HG03571 (cell line): ENCODE measurements around the gene PAPPA.
A peak's percentile ranks its signal among the peaks of the same experiment; 100 is the strongest.

ENCODE experiments used
- ATAC-seq: cut with Tn5 transposase; IDR thresholded peaks from one replicate; pipeline ENCODE4 v1.9.1; 2021; ENCODE audit not compliant: unreplicated experiment

PAPPA gene

DNA sequence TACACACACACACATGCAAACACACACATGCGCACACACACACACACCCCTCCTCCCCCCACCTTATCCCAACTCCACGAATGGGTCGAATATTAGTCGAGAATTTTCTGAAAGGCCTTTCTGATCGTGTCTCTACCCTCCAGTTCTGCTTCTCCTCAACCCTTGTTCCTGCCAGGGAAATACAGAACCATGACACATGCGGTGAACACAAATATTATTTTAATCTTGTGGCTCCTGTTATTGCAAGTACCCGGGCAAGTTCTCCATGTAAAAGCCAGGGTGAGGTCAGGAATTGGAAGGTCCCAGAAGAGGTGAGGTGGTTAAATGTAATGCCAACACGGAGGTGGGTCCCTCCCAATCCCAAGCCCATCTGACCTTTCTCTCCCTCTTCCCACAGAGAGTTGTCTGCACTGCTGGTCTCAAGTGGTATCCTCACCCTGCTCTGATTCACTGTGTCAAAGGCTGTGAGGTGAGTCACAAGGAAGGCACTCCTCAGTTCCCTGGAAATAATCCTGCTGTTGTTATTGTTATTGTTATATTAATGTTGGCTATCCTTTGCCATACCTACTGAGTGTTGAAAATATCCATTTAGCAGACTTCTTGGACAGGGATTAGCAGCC is 223.7 kb downstream of the PAPPA start:
- no peak for ATAC-seq

DNA sequence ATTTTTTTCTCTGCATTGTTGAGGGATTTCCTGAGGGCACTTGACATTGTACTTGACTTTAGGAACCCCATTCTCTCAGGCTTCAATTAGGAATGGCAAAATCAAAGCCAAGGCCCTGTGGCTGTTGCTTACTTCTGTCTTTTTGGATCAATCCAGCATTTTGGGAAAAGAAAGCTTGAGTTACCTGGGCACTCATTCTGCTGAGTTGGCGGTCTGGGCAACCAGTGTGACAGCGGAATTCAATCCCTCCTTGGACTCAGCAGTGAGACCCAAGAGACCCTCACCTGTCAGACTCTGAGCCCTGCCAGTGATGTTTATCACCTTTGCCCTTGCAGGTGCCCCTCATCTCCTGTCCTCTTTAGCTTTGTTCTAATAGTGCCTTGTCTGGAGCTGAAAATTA is 225.3 kb downstream of the PAPPA start:
- no peak for ATAC-seq

DNA sequence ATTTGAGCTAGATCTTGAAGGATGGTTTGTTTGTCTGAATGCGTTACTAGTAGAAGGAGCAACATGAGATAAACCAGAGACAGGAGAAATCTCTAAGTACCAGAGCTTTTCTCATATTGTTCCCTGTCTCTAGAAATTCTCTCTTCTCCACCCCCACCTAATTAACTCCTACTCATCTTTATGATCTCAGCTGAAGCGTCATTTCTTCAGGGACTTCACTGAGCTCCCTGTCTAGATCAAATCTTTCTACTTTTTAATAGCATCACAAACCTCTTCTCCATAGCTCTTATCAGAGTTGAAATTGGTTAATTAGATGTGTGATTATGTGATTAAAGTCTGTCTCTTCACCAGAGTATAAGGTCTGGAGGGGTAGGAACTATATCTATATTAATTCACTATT is 226.2 kb downstream of the PAPPA start:
- no peak for ATAC-seq

DNA sequence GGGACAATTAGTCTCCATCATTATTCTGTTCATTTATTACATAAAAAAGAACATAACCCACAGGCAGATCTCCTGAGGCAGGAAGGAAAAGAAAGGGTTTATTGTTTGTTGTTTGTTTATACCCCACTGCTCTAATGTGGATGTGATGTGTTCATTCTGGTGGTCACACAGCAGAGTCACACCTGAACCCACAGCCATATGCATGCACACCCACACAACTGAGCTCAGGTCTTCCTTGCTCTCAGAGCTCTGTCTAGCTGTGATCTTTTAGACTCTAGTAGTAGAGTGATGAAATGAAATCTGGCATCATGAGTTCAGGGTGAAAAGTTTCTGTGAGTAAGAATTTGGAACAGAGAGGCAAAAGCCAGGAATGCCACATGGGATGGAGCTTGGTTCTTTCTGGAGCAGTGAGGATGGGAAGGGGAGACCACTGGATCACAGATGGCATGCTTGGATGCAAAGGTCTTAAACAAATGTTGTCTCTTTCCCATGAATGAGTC is 227.0 kb downstream of the PAPPA start:
- no peak for ATAC-seq

DNA sequence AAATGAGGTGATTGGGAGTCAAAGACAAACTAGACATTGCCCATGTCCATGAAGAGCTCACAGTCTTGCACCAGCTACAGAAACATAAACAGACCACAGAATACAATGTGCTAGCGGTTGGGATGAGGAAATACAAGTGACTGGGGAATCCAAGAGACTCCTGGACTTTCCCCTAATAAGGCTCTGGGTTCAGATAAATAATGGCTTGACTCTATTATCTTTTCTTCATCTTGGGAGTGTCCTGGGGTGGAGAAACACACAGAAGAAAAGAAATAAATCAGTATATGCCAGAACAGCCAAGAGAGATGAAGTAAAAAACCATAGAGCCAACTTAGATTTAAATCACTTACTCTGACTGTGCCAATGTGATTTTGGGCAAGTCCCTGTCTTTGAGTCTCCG is 227.8 kb downstream of the PAPPA start:
- ATAC-seq, result no peak

DNA sequence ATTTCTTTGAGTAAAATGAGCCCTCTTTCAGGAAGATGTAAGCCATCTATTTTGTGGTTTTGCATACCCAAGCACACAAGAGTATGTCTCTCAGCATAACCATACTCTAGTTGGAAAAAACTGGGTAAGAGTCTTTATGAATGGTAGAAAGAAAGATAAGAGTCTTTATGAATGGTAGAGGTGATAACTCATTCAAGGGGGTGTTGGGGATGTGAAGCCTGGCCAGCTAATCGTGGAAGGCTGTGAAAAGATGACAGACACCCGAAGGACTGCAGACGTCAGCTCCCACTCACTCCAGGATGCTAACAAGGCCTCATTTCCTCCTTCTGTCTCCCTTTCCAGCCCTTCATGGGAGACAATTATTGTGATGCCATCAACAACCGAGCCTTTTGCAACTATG is 228.5 kb downstream of the PAPPA start:
- ATAC-seq, result no peak

DNA sequence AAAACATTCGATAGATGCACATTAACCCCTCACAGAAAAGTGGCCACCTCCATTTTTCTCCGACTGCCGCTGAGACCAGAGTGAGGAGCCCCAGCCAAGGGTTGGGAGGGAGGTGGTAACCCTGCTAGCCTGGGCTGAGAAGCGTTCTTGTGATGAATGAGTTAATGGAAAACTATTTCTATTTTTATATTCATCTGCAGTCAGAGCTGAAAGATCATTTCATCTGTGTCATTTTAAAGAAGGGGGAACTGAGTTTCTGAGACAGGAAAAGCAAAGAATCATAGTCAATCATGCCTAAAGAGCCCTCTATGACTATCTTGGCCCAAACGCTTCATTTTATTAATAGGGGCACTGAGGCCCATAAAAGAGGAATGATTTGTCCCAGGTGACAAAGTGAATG is 229.5 kb downstream of the PAPPA start:
- ATAC-seq, result no peak

DNA sequence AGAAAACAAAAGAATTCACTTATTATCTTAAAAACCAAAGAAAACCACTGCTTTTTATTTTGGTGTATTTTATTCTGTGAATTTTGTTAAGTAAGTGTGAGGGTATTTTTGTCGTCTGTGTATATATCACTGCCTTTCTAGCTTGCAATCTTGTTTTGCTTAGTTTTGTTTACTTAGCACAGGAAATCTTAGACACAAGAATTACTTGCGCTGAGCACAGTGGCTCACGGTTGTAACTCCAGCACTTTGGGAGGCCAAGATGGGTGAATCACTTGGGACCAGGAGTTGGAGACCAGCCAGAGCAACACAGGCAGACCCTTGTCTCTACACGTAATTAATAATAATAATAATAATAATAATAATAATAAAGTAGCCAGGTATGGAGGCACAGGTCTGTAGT is 230.3 kb downstream of the PAPPA start:
- no peak for ATAC-seq

DNA sequence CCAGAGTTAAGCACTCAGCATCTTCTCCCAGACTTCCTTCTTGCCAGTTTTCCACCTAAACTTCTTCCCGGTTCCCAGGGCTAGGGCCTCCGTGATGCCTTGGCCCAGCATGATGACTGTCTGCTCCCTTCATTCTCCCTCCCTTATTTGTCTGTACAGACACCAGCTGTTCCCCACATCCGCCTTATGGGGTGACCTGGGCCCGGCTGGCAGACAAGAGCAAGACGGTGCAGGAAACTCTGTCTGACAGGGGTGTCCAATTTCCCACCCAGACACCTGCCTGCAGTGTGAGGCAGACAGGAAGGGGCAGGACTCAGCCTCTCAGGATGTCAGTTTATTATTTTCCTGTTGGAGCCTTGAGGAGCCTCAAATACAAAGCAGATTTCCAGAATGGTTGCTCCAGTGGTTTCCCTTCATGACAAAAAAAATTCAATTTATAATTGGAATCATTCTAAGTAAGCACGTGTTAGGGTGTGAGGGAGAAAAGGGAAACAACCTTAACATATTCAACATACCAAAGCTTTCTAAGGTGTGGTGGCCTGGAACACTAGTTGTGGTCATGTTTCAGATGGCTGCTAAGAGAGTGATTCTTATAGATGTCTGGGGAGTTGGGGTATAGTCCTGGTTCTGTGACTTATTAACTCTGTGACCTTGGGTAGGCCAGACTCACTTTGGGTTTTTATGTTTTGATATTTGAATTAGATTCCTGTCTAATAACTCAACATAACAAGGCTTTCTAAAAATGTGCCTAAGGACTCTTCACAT is 234.5 kb downstream of the PAPPA start:
- peak; percentile 66 for ATAC-seq

DNA sequence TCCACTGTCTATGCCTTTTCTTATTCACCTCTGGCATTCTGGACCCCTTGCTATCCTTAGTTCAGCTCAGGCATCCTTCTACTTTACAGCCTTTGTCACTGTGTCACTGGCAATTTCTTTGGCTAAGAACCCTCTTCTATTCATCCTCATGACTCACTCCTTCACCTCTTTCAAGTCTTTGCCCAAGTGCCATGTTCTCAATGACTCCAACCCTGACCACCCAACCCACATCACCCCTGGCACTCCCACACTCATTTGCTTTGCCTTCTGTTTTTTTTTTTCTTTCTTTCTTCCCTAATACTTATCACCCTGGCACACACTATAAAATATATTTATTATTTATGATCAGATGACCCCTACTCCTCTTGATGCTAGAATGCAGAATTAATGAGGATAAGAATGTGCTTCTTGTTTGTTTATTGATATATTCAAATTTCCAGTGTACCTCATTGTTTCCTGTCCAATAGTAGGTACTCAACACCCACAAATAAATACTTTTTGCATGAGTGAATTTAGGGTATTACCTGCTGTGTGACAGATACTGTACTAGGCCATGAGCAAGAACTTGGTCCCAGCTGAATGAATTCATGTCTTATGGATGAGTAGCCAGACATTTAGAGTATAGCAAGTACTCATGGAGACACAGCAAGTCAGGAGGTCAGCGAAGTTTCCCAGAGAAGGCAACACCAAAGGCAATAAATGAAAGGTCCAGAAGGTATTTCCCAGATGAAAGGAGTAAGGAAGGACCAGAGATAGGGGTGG is 236.1 kb downstream of the PAPPA start:
- ATAC-seq, result no peak

DNA sequence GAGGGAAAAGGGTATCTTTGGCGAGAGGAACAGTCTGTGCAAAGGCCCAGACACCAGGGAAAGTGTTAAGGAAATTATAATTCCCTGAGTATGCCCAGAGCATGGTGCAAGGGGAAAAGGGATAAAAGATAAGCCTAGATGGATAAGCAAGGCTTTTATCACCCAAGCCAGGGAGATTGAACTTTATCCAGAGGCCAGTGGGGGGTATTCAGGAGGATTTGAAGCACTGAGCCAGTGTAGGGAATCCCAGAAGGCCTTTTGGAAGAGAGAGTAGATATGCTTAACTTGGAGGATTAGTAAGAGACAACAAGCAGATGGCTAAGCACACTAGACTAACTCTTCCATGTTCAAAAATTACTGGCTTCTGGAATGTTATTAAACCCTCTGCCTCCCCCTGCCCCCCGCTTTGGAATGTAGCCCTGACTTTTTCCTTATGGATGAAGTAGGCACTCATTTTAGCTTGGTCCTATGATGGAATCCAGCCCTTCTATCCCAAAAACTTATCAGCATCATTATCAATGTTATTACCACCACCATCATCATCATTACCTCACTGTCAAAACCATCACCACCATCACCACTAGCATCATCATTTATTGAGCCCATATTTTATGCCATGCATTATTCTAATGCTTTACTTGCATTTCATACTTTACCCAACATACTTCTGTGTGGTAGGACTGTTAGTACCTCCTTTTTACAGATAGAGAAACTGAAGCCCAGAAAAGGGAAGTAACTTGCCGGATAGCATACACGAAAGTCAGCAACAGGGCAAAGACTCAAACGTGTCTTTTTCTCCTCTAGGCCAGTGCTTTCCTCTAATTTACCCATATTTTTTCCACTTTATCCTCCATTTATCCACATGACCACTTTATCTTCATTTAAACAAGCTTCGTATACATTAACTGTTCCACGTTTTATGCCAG is 237.0 kb downstream of the PAPPA start:
- peak; percentile 45 for ATAC-seq

DNA sequence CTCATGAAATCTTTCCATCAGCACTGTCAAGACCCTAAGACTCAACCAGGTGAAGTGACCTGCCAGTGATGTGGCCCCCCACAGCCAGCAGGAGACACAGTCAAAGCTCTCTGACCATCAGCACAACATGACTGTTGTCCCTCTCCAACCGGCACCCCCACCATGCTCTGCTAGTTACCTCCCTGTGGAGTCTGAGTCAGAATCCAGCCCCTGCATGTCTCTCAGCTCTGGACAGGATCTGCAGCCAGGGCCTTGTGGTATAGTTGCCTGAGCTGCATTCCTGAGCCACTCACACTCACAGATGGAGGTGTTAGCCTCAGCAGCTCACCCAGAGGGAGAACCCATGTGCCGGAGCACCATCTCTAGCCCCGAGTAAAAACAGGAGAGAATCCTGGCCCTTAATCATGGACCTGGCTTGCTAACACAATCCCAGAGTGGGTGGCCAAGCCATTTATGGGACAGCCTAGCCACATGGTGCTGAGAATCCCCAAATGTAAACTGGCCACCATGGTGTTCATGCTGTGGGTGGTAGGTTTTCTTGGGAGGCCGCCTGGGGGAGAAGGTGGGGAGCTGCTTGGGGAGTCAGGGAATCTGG is 237.8 kb downstream of the PAPPA start:
- ATAC-seq, result no peak

DNA sequence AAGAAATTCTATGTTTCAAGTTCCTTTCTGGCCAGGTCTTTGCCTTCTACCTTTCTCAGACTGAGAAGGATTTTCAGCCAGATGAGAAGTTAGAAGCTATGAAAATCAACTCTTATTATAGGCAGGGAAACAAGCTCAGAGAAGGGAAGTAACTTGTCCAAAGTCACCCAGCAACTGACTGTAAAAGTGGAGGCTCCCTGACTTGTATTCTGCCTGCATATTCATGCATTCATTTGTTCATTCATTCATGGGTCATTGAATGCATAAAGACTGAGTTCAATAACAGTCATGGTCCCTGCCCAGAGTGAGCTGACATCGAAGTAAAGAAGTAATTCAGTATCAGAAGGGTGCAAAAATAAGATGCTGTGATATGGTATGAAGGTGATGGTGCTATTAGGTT is 239.6 kb downstream of the PAPPA start:
- ATAC-seq, result no peak

DNA sequence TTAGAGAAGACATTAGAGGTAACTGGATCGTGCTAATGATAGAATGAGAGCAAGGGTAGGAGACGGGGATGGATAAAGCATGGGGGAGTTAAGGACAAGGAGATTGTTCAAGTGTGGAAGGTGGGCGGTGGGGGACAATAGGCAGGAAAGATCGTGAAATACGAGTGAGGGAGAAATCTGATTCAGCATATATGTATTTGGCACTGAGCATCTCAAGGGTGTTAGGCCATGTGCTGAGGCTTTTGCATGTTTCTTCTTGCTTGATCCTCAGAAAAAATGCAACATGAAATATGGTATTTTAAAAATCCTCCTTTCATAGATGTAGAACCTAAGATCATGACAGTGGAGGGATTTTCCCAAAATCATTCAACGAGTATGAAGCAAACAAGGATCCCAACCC is 240.5 kb downstream of the PAPPA start:
- ATAC-seq, result no peak

DNA sequence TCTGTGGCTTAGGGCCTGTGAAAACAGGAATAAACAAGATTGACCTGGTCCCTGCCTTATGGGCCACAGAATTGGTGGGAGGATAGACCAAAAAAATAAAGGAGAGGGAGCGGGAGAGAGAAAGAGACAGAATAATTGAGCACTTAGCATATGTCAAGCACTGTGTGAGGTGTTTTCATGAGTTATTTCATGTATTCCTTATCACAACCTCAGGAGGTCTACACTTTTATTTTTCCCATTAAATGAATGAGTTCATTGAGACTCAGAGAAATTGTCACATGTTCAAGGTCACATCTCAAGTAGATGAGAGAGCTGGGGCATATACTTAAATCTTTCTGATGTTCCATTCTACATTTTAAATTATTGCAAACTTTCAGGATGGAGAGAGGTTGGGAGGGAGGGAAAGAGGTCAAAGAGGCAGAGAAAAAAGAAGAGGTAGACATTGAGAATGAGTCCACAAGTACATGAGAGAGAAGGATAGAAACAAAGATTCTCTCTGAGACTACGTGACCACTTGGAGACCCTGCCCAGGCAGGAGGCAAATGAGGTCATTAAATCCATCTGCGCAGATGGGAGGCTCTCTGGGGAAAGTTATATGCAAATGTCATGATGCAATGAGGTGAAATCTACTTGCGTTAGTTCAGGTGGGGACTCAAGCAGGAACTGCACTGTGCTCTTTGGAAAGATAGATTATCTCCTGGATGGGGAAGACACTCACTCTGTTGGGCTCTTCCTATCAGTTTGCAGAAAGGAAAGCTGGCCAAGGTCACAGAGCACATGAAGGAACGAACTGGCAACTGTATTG is 241.5 kb downstream of the PAPPA start:
- ATAC-seq, result no peak

DNA sequence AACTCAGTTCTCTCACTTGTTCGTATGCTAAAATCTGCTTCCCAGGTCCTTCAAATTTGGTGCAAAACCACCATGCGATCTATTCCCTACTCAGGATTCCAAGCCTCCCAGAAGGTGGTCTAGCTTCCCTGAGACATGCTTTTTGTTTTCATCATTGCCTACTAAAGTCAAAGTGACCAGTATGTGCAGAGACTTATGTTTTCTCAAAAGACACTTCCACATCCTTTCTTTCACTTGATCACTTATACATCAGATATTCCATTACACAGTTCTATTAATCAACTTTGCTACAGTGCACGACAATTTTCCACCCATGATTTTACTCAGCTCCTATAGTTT is 242.1 kb downstream of the PAPPA start:
- ATAC-seq, result no peak

DNA sequence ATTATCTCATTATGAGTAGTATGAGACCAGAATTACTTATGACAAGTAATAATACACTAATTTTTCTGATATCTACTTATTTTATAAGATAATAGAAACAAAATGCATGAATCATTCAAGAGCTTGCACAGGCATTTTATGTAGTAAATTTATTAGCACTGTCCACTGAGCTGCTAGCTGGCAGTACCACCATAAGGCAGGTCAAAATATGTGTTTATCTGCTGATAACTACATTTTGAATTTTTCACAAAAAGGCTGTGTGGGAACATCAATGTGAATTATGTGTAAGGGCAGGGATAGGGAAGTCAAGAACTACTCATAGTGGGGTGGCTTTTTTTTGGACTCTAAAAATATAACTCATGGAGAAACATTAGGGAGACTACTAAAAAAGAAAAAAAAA is 249.6 kb downstream of the PAPPA start:
- no peak for ATAC-seq

DNA sequence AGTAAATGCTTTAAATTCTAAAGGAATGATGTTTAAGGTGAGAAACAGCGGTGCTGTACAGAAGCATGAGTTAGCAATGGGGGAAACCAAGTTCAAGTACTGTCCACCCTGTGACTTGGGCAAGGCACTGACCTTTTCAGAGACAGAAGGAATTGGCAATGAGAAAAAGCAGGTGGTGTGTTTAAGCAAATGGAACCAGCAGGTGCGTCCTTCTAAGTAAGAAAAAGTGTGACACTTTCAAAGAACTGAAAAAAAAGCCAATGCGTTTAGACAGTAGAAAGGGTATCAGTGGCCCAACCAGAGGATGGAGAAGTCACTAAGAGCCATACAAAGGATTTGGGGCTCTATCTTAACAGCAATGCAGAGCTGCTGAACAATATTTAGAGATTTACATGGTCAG is 250.6 kb downstream of the PAPPA start:
- ATAC-seq, result no peak

DNA sequence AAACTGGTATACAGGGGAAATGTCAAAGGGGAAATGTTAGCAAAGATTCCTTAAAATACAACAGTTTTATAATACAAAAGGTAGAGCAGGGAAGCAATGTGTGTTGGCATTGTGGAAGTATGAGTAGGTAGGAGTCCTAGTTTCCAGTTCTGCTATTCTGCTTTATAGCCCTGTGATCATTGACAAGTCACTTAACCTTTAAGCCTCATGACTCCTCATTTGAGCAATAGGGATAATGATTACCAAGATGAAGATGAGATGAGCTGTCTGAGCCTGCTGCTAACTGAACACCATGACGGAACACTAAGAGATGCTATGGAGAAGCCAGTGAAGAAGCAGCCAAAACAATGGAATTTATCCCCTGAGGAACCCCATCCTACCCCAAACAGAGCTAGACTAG is 251.7 kb downstream of the PAPPA start:
- ATAC-seq, result no peak

DNA sequence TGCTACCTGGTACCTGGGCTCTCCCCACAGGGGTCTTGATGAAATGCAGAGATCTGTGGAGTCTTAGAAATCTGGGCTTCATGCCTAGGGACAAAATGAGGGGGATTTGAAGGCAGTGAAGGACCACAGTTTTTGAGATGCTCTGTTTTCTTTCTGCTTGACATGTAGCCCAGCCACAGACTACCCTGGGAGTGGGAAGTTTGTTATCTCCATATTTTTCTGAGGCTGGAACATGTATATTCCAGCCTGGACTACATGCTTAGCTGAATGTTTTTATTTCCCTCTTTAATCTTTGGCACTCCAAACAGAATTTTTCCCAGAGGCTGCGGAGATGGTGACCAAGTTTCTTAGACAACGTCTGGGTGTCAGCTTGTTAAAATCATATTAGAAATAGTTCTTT is 252.9 kb downstream of the PAPPA start:
- ATAC-seq, result no peak
